ENCODE data around the gene CACNA1C.
"Not testable (repeated sequence)": the region's sequence is repeated elsewhere in the genome, so short reads cannot be mapped to it uniquely, and the experiment has no call there.

The CACNA1C gene

GRCh38 chr12:2255311-2255710 is 202.5 kb downstream of the CACNA1C start:
- no peak for TF ChIP-seq CTCF (IDR thresholded peaks at IDR 0.05; ENCODE audit: poor library complexity, severe bottlenecking)
- Histone ChIP-seq H3K9me3 (ENCODE audit: severe bottlenecking) (no peaks in the 10 kb centered on the region), H3K4me3 (ENCODE audit: severe bottlenecking) (no peak overlapping the region), H3K27ac (ENCODE audit: poor library complexity, severe bottlenecking) (no peak overlapping the region), H3K36me3 (ENCODE audit: low read depth) (no peaks in the 10 kb centered on the region), H3K27me3 (ENCODE audit: insufficient read depth, poor library complexity, severe bottlenecking) (peaks cover 13% of the 10 kb centered on the region), H3K4me1 (ENCODE audit: insufficient read depth, poor library complexity, severe bottlenecking) (no peaks in the 10 kb centered on the region)
- ATAC-seq (ENCODE audit: low read depth) = no peak
- no peak for DNase-seq (ENCODE audit: low spot score)

GRCh38 chr12:2255731-2256130 is 202.9 kb downstream of the CACNA1C start:
- H3K36me3 ChIP-seq (ENCODE audit: low read depth); DNase-seq (ENCODE audit: low spot score); H3K9me3 ChIP-seq (ENCODE audit: severe bottlenecking); H3K4me1 ChIP-seq (ENCODE audit: insufficient read depth, poor library complexity, severe bottlenecking); H3K27ac ChIP-seq (ENCODE audit: poor library complexity, severe bottlenecking); ATAC-seq (ENCODE audit: low read depth); H3K4me3 ChIP-seq (ENCODE audit: severe bottlenecking): not testable (repeated sequence)
- peaks cover 11% of the 10 kb centered on the region for H3K27me3 ChIP-seq (ENCODE audit: insufficient read depth, poor library complexity, severe bottlenecking)

- H3K4me1 ChIP-seq (ENCODE audit: insufficient read depth, poor library complexity, severe bottlenecking) = no peaks in the 10 kb centered on the region
- TF ChIP-seq CTCF (IDR thresholded peaks at IDR 0.05; ENCODE audit: poor library complexity, severe bottlenecking) = no peak
- H3K27ac ChIP-seq (ENCODE audit: poor library complexity, severe bottlenecking) = no peak overlapping the region
- peaks cover 11% of the 10 kb centered on the region for H3K27me3 ChIP-seq (ENCODE audit: insufficient read depth, poor library complexity, severe bottlenecking)
- H3K9me3 ChIP-seq (ENCODE audit: severe bottlenecking) = no peaks in the 10 kb centered on the region
- no peak overlapping the region for H3K4me3 ChIP-seq (ENCODE audit: severe bottlenecking)
- DNase-seq (ENCODE audit: low spot score) = no peak
- no peaks in the 10 kb centered on the region for H3K36me3 ChIP-seq (ENCODE audit: low read depth)
- no peak for ATAC-seq (ENCODE audit: low read depth)
Measured at GRCh38 chr12:2256453-2256852, 203.7 kb downstream of the CACNA1C start.

DNA sequence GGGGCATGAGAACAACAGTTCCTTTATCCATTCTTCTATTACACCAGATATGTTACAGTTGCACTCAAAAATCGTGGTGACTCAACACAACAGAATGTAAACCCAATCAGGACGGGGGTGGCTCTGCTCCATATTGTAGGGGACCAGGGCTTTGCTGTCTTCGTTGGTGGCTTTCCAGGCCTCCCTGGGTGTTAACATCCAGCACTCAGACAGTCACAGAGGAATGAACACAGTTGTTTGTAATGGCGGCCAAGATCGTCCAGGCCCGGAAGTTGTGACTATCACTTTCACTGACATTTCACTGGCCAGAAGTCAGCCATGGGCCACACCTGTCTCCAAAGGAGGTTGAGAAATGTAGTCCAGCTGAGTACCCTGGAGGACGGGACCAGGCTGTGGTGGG is 204.1 kb downstream of the CACNA1C start:
- H3K9me3 ChIP-seq (ENCODE audit: severe bottlenecking) = no peaks in the 10 kb centered on the region
- H3K4me3 ChIP-seq (ENCODE audit: severe bottlenecking) = no peak overlapping the region
- no peaks in the 10 kb centered on the region for H3K4me1 ChIP-seq (ENCODE audit: insufficient read depth, poor library complexity, severe bottlenecking)
- ATAC-seq (ENCODE audit: low read depth) (no peak), DNase-seq (ENCODE audit: low spot score) (peak; percentile 34)
- H3K27me3 ChIP-seq (ENCODE audit: insufficient read depth, poor library complexity, severe bottlenecking) = peaks cover 11% of the 10 kb centered on the region
- H3K36me3 ChIP-seq (ENCODE audit: low read depth) = no peaks in the 10 kb centered on the region
- H3K27ac ChIP-seq (ENCODE audit: poor library complexity, severe bottlenecking) = no peak overlapping the region
- no peak for TF ChIP-seq CTCF (IDR thresholded peaks at IDR 0.05; ENCODE audit: poor library complexity, severe bottlenecking)

DNA sequence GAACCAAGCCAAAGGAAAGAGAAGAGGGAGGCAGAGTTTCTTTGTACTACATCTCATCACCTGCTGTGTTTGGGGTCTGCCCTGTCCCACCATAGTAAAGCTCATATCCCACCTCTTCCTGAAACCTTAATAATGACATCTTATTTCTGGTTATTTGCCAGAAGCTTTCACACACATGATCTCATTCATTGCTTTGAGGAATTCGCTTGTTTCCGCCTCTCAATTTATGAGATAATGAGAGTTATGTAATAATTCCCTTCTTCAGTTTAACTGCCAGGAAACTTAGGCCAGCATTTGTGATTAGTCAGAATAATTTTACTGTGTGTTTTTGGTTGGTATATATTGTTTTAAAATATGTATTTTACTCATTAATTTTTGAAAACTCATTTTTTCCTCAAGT is 205.2 kb downstream of the CACNA1C start:
- TF ChIP-seq CTCF (IDR thresholded peaks at IDR 0.05; ENCODE audit: poor library complexity, severe bottlenecking) = no peak
- DNase-seq (ENCODE audit: low spot score) (no peak), ATAC-seq (ENCODE audit: low read depth) (no peak)
- Histone ChIP-seq H3K4me3 (ENCODE audit: severe bottlenecking) (no peak overlapping the region), H3K4me1 (ENCODE audit: insufficient read depth, poor library complexity, severe bottlenecking) (no peaks in the 10 kb centered on the region), H3K27ac (ENCODE audit: poor library complexity, severe bottlenecking) (no peak overlapping the region), H3K27me3 (ENCODE audit: insufficient read depth, poor library complexity, severe bottlenecking) (peaks cover 4% of the 10 kb centered on the region), H3K36me3 (ENCODE audit: low read depth) (no peaks in the 10 kb centered on the region), H3K9me3 (ENCODE audit: severe bottlenecking) (no peaks in the 10 kb centered on the region)

Data from RWPE2 (cell line).